ENCODE results near the gene FERMT3. TPM values are rescaled to one million over a fixed set of nuclear protein-coding genes. Genes with fewer than 3 reads are reported as not detected.

Gene FERMT3
- polyA plus RNA-seq, 3 donors = 289 to 421 (median 310) TPM

GRCh38 chr11:64224891-64225607 lies 18.5 kb downstream of the FERMT3 start:
- 86% methylated on average over 11 of the region's 22 CpGs for WGBS (ENCODE audit: insufficient coverage)
- no peak for DNase-seq
- Mint-ChIP-seq H3K4me3 (peak overlapping the region; percentile 68 to 81), H3K36me3 (peaks cover 28 to 51% of the 10 kb centered on the region in 2 donors), H3K4me1 (peaks cover 42% of the 10 kb centered on the region), H3K27me3 (ENCODE audit: low read depth in 3 of 3) (peaks cover 0 to 1% (median 0%) of the 10 kb centered on the region in 3 donors), H3K9me3 (no peaks in the 10 kb centered on the region), H3K27ac (peak overlapping the region; percentile 35 to 95 (median 77))
- peaks cover 37 to 39% of the 10 kb centered on the region in 2 donors for H3K36me3 ChIP-seq (replicated peaks in 1 of 2; ENCODE audit: control insufficient read depth in 1 of 2, insufficient read depth in 2 of 2, low read length in 2 of 2)
- no peaks in the 10 kb centered on the region for H3K9me3 ChIP-seq (replicated peaks in 1 of 2; ENCODE audit: control insufficient read depth in 1 of 2, insufficient read depth in 1 of 2, low read length in 2 of 2)
- H3K4me2 ChIP-seq (replicated peaks; ENCODE audit: extremely low read depth, low read length, poor library complexity, severe bottlenecking) = peak overlapping the region; percentile 98
- H3K4me3 ChIP-seq (replicated peaks in 1 of 3; ENCODE audit: low read depth in 2 of 3, low read length in 3 of 3) = peak overlapping the region; percentile 65 to 97 (median 96)
- H3K27me3 ChIP-seq (ENCODE audit: control insufficient read depth in 2 of 2, insufficient read depth in 2 of 2, low read length in 2 of 2) = no peaks in the 10 kb centered on the region
- H3K9ac ChIP-seq (ENCODE audit: insufficient read depth, low read length, poor library complexity, severe bottlenecking) = peak overlapping the region; percentile 84
- H3K4me1 ChIP-seq (ENCODE audit: control insufficient read depth in 1 of 2, insufficient read depth in 2 of 2, low read length in 2 of 2) = peaks cover 39 to 50% of the 10 kb centered on the region in 2 donors
- peaks cover 47% of the 10 kb centered on the region for H4K20me1 ChIP-seq (ENCODE audit: insufficient read depth, low read length)
- H3K27ac ChIP-seq (ENCODE audit: low read depth in 1 of 2, low read length in 2 of 2) = peak overlapping the region; percentile 15 to 92
- H3K79me2 ChIP-seq (ENCODE audit: insufficient read depth, low read length) = peaks cover 40% of the 10 kb centered on the region
- H2AFZ ChIP-seq (ENCODE audit: insufficient read depth, low read depth, low read length, poor library complexity, severe bottlenecking) = no peak overlapping the region
- TF ChIP-seq, protein P1, sequence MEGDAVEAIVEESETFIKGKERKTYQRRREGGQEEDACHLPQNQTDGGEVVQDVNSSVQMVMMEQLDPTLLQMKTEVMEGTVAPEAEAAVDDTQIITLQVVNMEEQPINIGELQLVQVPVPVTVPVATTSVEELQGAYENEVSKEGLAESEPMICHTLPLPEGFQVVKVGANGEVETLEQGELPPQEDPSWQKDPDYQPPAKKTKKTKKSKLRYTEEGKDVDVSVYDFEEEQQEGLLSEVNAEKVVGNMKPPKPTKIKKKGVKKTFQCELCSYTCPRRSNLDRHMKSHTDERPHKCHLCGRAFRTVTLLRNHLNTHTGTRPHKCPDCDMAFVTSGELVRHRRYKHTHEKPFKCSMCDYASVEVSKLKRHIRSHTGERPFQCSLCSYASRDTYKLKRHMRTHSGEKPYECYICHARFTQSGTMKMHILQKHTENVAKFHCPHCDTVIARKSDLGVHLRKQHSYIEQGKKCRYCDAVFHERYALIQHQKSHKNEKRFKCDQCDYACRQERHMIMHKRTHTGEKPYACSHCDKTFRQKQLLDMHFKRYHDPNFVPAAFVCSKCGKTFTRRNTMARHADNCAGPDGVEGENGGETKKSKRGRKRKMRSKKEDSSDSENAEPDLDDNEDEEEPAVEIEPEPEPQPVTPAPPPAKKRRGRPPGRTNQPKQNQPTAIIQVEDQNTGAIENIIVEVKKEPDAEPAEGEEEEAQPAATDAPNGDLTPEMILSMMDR (IDR thresholded peaks at IDR 0.05) = no peak
- intact Hi-C loops (cut with micrococcal nuclease) = no loop called here

- H4K20me1 ChIP-seq (ENCODE audit: insufficient read depth, low read length) = peaks cover 39% of the 10 kb centered on the region
- H3K4me3 Mint-ChIP-seq = peak within 1 kb of the TSS; percentile 81 to 89
- H3K27ac ChIP-seq (ENCODE audit: low read depth in 1 of 2, low read length in 2 of 2) = peak within 1 kb of the TSS; percentile 78 to 92
- peak within 1 kb of the TSS; percentile 83 for H2AFZ ChIP-seq (ENCODE audit: insufficient read depth, low read depth, low read length, poor library complexity, severe bottlenecking)
- H3K27me3 ChIP-seq (ENCODE audit: control insufficient read depth in 2 of 2, insufficient read depth in 2 of 2, low read length in 2 of 2) = no peaks in the 10 kb centered on the region
- peaks cover 21 to 43% of the 10 kb centered on the region in 2 donors for H3K36me3 Mint-ChIP-seq
- WGBS (ENCODE audit: insufficient coverage) = under 1% methylated on average over 48 of the region's 54 CpGs
- H3K79me2 ChIP-seq (ENCODE audit: insufficient read depth, low read length) = peaks cover 38% of the 10 kb centered on the region
- peaks cover 42% of the 10 kb centered on the region for H3K4me1 Mint-ChIP-seq
- H3K36me3 ChIP-seq (replicated peaks in 1 of 2; ENCODE audit: control insufficient read depth in 1 of 2, insufficient read depth in 2 of 2, low read length in 2 of 2) = peaks cover 29 to 31% of the 10 kb centered on the region in 2 donors
- H3K4me3 ChIP-seq (replicated peaks in 1 of 3; ENCODE audit: low read depth in 2 of 3, low read length in 3 of 3) = peak within 1 kb of the TSS; percentile 65 to 97 (median 96)
- DNase-seq = peak; percentile 80 to 86 (median 81)
- peak within 1 kb of the TSS; percentile 98 for H3K4me2 ChIP-seq (replicated peaks; ENCODE audit: extremely low read depth, low read length, poor library complexity, severe bottlenecking)
- H3K9me3 ChIP-seq (replicated peaks in 1 of 2; ENCODE audit: control insufficient read depth in 1 of 2, insufficient read depth in 1 of 2, low read length in 2 of 2) = no peaks in the 10 kb centered on the region
- H3K27me3 Mint-ChIP-seq (ENCODE audit: low read depth in 3 of 3) = peaks cover 0 to 1% (median 0%) of the 10 kb centered on the region in 3 donors
- peak within 1 kb of the TSS; percentile 77 to 95 (median 88) for H3K27ac Mint-ChIP-seq
- H3K9ac ChIP-seq (ENCODE audit: insufficient read depth, low read length, poor library complexity, severe bottlenecking) = peak within 1 kb of the TSS; percentile 84
- intact Hi-C loops (cut with micrococcal nuclease) = loop anchor here in 1 of 2 donors (1.0 to 2.0 kb wide), 2 partner anchors 15 to 19 kb away; partner anchors contain the start of gene FKBP2
- H3K9me3 Mint-ChIP-seq = no peaks in the 10 kb centered on the region
- peaks cover 40 to 58% of the 10 kb centered on the region in 2 donors for H3K4me1 ChIP-seq (ENCODE audit: control insufficient read depth in 1 of 2, insufficient read depth in 2 of 2, low read length in 2 of 2)
- TF ChIP-seq, protein P1 (IDR thresholded peaks at IDR 0.05) = peak; percentile 31
Measured at GRCh38 chr11:64225608-64226506, 19.3 kb downstream of the FERMT3 start, which contains the start of the genes NUDT22 and TRPT1. NUDT22 (plus strand) TSS chr11:64226274; CDS start chr11:64226653, 379 bp downstream. TRPT1 (minus strand) TSS chr11:64226186; CDS start chr11:64225860, 326 bp downstream.

All from CD14-positive monocyte (primary cell).